Pancreas (tissue), 10 donors: Measurements from ENCODE around the gene HOXC9. TPM values are rescaled to one million over a fixed set of nuclear protein-coding genes. Genes with fewer than 3 reads are reported as not detected.

Source experiments
- ATAC-seq, 4 donors: fragments of 200-7000 bp; cut with Tn5 transposase; one replicate each; pipeline versions ENCODE4 v1.8.0 to v1.9.1; 2020; ENCODE audit warnings: mild to moderate bottlenecking in 4 of 4, moderate library complexity in 4 of 4
- DNase-seq, 6 donors: peaks; one replicate each; pipeline ENCODE4 v3.0.0-alpha.2; 2020
- FAIRE-seq: peaks from 2 replicates; lab custom pipeline; 2012; peaks lifted over from hg19 to GRCh38; lab: Jason Lieb, UNC
- H3K27ac ChIP-seq, 4 donors: fragments of 200-600 bp; sonication (generic); 1 replicate in 3 of 4; 2 replicates in 1 of 4; pipeline versions ENCODE4 v1.5.0 to v1.8.0; 2020
- H3K27me3 ChIP-seq, 4 donors: fragments of 200-600 bp; one replicate each; pipeline ENCODE4 v1.8.0; 2021
- H3K36me3 ChIP-seq, 3 donors: fragments of 200-600 bp; sonication (generic) in 1 of 3; one replicate each; pipeline versions ENCODE4 v1.5.0 to v1.8.0; 2020 to 2021
- H3K4me1 ChIP-seq, 3 donors: fragments of 200-600 bp; one replicate each; pipeline ENCODE4 v1.8.0; 2021
- H3K4me3 ChIP-seq, 4 donors: fragments of 200-600 bp; sonication (generic) in 2 of 4; one replicate each; pipeline versions ENCODE4 v1.5.0 to v1.8.0; 2020 to 2021
- H3K9me3 ChIP-seq, 4 donors: fragments of 200-600 bp; one replicate each; pipeline ENCODE4 v1.8.0; 2021
- WGBS, 2 donors: extraction: QIAGEN DNeasy Blood & Tissue Kit; methylation state at CpG; one replicate each; pipeline ENCODE4 v1.1.7; 2013; 5-methylcytosine and 5-hydroxymethylcytosine counted together
- intact Hi-C, 3 donors: fragments of 100-400 bp; cut with DNase I; formaldehyde crosslinking; loops; one replicate each; pipeline versions ENCODE4 v1.11.1 to v1.14.2; 2022
- polyA plus RNA-seq, 2 donors: library from polyadenylated mRNA; stranded (reverse); fragments of 200-250 nt; gene quantifications; one replicate each; pipeline ENCODE4 v1.2.3, GENCODE V29; 2013
- total RNA-seq, 6 donors: library from RNA; stranded (reverse); fragmentation: NEBNext Ultra II Directional in 4 of 6; extraction: Animal tissue kit (Norgen Biotek cat#: 25700) in 4 of 6; gene quantifications; one replicate each; pipeline versions ENCODE4 v1.2.1 to v1.2.4, GENCODE V29; 2021 to 2023
- TF ChIP-seq, protein P1 (sequence below), 4 donors: fragments of 200-600 bp; sonication (generic) in 3 of 4; IDR thresholded peaks; one replicate each; pipeline versions ENCODE4 v1.5.0 to v1.8.0; 2021; ENCODE audit warnings: antibody characterized with exemption in 4 of 4
- donor health status: healthy with polysubstance abuse.
- donor health status: DM: no; HTN: no; CAD: no; lungs with moderate emphysema.
- donor health status: DM: no; HTN: no; CAD: no.
- donor health status: control.
- donor health status: control.
- donor health status: Bipolar disorder and iron deficiency.
- donor health status: DM: yes; HTN: yes; CAD: no.
- donor health status: DM: no; HTN: no; CAD: no.
- donor health status: DM: no; HTN: no; CAD: no.
- donor health status: DM: yes; HTN: yes; CAD: no.

HOXC9 gene
- total and polyA plus RNA-seq, 8 donors: 0.19 to 0.27 (median 0.26) TPM; not detected in 5

DNA sequence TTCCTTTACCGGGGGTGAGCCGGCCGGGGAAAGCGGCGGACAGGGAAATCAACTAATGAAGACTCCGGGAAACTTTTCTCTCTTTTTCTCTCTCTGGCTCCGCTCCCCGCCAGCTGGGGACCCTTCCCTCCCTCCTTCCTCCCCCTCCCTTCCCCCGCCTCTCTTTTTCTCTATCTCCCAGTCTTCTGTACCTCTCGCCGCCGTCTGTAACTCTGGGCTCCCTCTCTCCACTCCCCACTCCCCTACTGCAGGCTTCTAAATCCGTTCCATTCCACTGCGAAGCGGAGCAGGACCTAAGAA lies 33.9 kb upstream of the HOXC9 start:
- no peak overlapping the region for H3K4me3 ChIP-seq
- H3K36me3 ChIP-seq: no peaks in the 10 kb centered on the region
- no peak overlapping the region for H3K27ac ChIP-seq
- FAIRE-seq: no peak
- H3K4me1 ChIP-seq: no peaks in the 10 kb centered on the region
- peaks cover 8 to 65% (median 18%) of the 10 kb centered on the region in 4 donors for H3K27me3 ChIP-seq
- no peaks in the 10 kb centered on the region for H3K9me3 ChIP-seq
- intact Hi-C loops: no loop called here
- WGBS, 2 donors: 7 to 8% methylated on average over 15 of the region's 15 CpGs
- DNase-seq: no peak
- TF ChIP-seq, protein P1, sequence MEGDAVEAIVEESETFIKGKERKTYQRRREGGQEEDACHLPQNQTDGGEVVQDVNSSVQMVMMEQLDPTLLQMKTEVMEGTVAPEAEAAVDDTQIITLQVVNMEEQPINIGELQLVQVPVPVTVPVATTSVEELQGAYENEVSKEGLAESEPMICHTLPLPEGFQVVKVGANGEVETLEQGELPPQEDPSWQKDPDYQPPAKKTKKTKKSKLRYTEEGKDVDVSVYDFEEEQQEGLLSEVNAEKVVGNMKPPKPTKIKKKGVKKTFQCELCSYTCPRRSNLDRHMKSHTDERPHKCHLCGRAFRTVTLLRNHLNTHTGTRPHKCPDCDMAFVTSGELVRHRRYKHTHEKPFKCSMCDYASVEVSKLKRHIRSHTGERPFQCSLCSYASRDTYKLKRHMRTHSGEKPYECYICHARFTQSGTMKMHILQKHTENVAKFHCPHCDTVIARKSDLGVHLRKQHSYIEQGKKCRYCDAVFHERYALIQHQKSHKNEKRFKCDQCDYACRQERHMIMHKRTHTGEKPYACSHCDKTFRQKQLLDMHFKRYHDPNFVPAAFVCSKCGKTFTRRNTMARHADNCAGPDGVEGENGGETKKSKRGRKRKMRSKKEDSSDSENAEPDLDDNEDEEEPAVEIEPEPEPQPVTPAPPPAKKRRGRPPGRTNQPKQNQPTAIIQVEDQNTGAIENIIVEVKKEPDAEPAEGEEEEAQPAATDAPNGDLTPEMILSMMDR (IDR thresholded peaks at IDR 0.05): no peak
- no peak for ATAC-seq

DNA sequence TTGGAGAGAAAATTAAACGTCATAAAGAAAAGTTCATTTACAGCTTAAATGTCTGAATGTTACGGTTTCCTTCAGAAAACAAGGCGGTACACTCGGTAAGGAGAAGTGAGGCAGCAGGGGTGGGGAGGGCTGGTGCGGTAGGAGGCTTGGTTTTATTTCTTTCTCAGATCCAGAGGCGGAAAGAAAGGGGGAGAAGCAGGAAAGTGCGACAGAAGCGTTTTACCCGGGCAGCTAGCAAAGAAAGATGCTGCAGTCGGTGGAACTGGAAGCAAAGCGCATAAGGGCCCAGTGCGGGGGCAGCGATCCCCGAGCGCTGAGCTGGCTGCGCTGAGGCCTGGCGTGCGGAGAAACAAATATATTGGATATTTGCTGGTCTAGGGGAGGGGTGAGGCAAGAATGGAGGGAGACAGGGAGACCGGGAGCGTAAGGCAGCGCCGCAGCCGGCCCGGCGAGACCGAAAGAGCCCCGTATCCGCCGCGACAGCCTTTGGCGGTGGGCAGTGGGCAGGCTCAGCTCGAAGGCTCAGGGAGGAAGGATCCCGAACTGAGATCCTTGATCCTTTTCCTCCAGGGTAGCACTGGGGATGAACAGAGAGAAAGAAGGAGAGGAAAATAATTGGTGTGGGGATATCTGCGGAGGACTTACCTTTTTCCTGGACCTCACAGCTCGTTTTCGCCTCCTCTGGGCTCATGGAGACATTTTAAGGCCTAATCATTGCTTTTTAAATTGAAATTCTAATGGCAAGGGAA lies 33.4 kb upstream of the HOXC9 start:
- intact Hi-C loops: no loop called here
- FAIRE-seq (no peak), ATAC-seq (no peak), DNase-seq (peak in 1 of 6 donors; percentile 21)
- no peaks in the 10 kb centered on the region for H3K9me3 ChIP-seq
- H3K36me3 ChIP-seq: no peaks in the 10 kb centered on the region
- WGBS, 2 donors: 10 to 14% methylated on average over 36 of the region's 36 CpGs
- TF ChIP-seq, protein P1 (IDR thresholded peaks at IDR 0.05): no peak
- H3K27me3 ChIP-seq: peaks cover 8 to 66% (median 17%) of the 10 kb centered on the region in 4 donors
- no peaks in the 10 kb centered on the region for H3K4me1 ChIP-seq
- H3K4me3 ChIP-seq: no peak overlapping the region
- H3K27ac ChIP-seq: no peak overlapping the region

- no peaks in the 10 kb centered on the region for H3K9me3 ChIP-seq
- FAIRE-seq (no peak), DNase-seq (no peak), ATAC-seq (no peak)
- TF ChIP-seq, protein P1 (IDR thresholded peaks at IDR 0.05): no peak
- H3K36me3 ChIP-seq: no peaks in the 10 kb centered on the region
- 20 to 24% methylated on average over 5 of the region's 5 CpGs for WGBS, 2 donors
- H3K4me1 ChIP-seq: no peaks in the 10 kb centered on the region
- H3K27me3 ChIP-seq: peaks cover 4 to 58% (median 18%) of the 10 kb centered on the region in 4 donors
- H3K27ac ChIP-seq: no peak overlapping the region
- H3K4me3 ChIP-seq: no peak overlapping the region
- intact Hi-C loops: no loop called here
These were observed 32.5 kb upstream of the HOXC9 start for GRCh38 chr12:53967421-53967925.

DNA sequence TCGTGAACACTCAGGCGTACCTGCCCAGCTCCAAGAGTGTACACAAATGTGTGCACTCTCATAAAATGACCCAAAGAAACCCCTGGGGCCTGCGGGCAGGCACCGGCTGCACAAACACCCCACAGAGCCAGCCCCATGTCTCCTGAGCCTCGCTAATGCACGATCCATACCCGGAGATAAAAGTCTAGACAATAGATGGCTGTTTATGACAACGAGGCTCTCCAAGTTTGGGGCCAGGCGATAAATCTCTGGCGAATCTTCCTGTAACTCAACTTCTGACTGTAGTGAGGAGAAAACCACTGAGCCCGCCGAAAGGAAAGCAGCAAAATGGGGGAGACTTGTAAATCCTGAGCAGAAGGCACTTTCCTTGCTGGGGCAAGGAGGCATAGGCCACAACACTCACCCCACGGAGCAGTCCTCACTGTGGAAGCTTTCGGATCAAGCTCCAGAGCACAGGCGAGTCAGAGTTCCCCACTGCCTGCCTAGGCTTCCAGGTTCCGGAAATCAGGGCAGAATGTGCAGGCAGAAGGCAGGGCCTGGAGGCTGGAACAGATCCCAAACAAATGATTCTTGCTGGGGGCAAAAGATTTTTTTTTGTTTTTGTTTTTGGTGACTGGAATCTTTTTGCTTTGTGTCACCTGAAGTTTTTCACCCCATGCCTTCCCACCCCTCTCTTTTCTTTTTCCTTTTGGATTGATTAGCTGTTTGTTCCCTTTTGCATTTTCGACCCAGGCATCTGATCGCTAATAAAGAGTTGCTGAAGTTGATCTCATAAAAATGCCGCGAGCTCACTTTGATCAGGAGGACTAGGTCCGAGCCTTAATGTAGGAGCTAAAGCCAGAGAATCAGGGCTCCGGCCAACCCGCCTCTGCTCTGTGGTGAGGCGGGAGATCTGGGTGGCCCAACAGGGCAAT lies 31.5 kb upstream of the HOXC9 start:
- DNase-seq: peak in 1 of 6 donors; percentile 16
- intact Hi-C loops: no loop called here

More for the DNA sequence above, 31.5 kb upstream of the HOXC9 start:
- WGBS, 2 donors: 28 to 33% methylated on average over 24 of the region's 24 CpGs
- Histone ChIP-seq H3K4me3 (no peak overlapping the region), H3K4me1 (no peaks in the 10 kb centered on the region), H3K9me3 (no peaks in the 10 kb centered on the region), H3K36me3 (no peaks in the 10 kb centered on the region), H3K27ac (no peak overlapping the region), H3K27me3 (peaks cover 0 to 58% (median 14%) of the 10 kb centered on the region in 4 donors)
- no peak for ATAC-seq
- FAIRE-seq: no peak
- TF ChIP-seq, protein P1 (IDR thresholded peaks at IDR 0.05): no peak
